CD4-positive, alpha-beta memory T cell (primary cell): Measurements from ENCODE around the gene ATP4B. TPM values are rescaled to one million over a fixed set of nuclear protein-coding genes. Genes with fewer than 3 reads are reported as not detected.

Experiments
- CTCF ChIA-PET: fragments of 350-600 bp; sonication (Branson Sonifier 250); formaldehyde crosslinking; loops from one replicate; lab custom pipeline; 2021; ENCODE audit warnings: inconsistent platforms; ENCODE audit not compliant: partially characterized antibody; lab: Charles Lee
- POLR2A ChIA-PET: fragments of 350-600 bp; sonication (Branson Sonifier 250); formaldehyde crosslinking; loops from one replicate; lab custom pipeline; 2021; ENCODE audit not compliant: partially characterized antibody; lab: Charles Lee
- DNase-seq, 5 donors: peaks; one replicate each; pipeline versions ENCODE4 v3.0.0 to v3.0.0-alpha.2; 2020 to 2022; ENCODE audit warnings: mixed read lengths in 1 of 5
- H3K27ac ChIP-seq: one replicate; pipeline ENCODE4 v1.7.0; 2013; ENCODE audit warnings: low read depth, low read length
- H3K27me3 ChIP-seq: 2 replicates; pipeline ENCODE4 v1.7.0; 2013; ENCODE audit warnings: mild to moderate bottlenecking, low read length, moderate library complexity; ENCODE audit not compliant: insufficient read depth
- H3K36me3 ChIP-seq: 2 replicates; pipeline ENCODE4 v1.7.0; 2013; ENCODE audit warnings: mild to moderate bottlenecking, low read length, moderate library complexity; ENCODE audit not compliant: insufficient read depth
- H3K4me1 ChIP-seq: 2 replicates; pipeline ENCODE4 v1.7.0; 2013; ENCODE audit warnings: mild to moderate bottlenecking, low read length, moderate library complexity; ENCODE audit not compliant: insufficient read depth
- H3K4me3 ChIP-seq, 2 donors: one replicate each; pipeline ENCODE4 v1.7.0; 2013; ENCODE audit warnings: low read length in 2 of 2, mild to moderate bottlenecking in 1 of 2
- H3K9me3 ChIP-seq, 2 donors: one replicate each; pipeline ENCODE4 v1.7.0; 2013; ENCODE audit warnings: low read length in 2 of 2, control low read depth in 1 of 2; ENCODE audit not compliant: control insufficient read depth in 1 of 2
- H3K27ac Mint-ChIP-seq, 7 donors: one replicate each; pipeline ENCODE4 v1.8.0; 2020 to 2021; ENCODE audit warnings: mixed read lengths in 7 of 7, mild to moderate bottlenecking in 6 of 7, inconsistent platforms in 3 of 7, moderate library complexity in 3 of 7
- H3K27me3 Mint-ChIP-seq, 2 donors: one replicate each; pipeline ENCODE4 v1.8.0; 2020 to 2021; ENCODE audit warnings: mixed read lengths in 2 of 2
- H3K36me3 Mint-ChIP-seq, 2 donors: one replicate each; pipeline ENCODE4 v1.8.0; 2020 to 2021; ENCODE audit warnings: mixed read lengths in 2 of 2, inconsistent platforms in 1 of 2, mild to moderate bottlenecking in 1 of 2
- H3K4me1 Mint-ChIP-seq, 4 donors: one replicate each; pipeline ENCODE4 v1.8.0; 2020 to 2021; ENCODE audit warnings: mixed read lengths in 4 of 4, mild to moderate bottlenecking in 1 of 4
- H3K4me3 Mint-ChIP-seq, 8 donors: one replicate each; pipeline ENCODE4 v1.8.0; 2020 to 2021; ENCODE audit warnings: mixed read lengths in 8 of 8, mild to moderate bottlenecking in 7 of 8, moderate library complexity in 6 of 8, inconsistent platforms in 3 of 8
- H3K9me3 Mint-ChIP-seq, 8 donors: one replicate each; pipeline ENCODE4 v1.8.0; 2020 to 2021; ENCODE audit warnings: mixed read lengths in 8 of 8, mild to moderate bottlenecking in 5 of 8, inconsistent platforms in 3 of 8, moderate library complexity in 1 of 8
- intact Hi-C: fragments of 100-400 bp; cut with micrococcal nuclease; formaldehyde crosslinking; loops from one replicate; pipeline ENCODE4 v1.15.1; 2023
- polyA plus RNA-seq, 2 donors: library from polyadenylated mRNA; unstranded; fragments of 300-500 nt; fragmentation: Illumina TruSeq; gene quantifications; one replicate each; pipeline ENCODE4 v1.2.3, GENCODE V29; 2021
- total RNA-seq, 2 experiments: library from RNA; stranded (reverse); gene quantifications; one replicate each; pipeline ENCODE4 v1.2.3, GENCODE V29; 2021

The ATP4B gene
- total RNA-seq (not detected), polyA plus RNA-seq (under 1 TPM in 1 of 2 donors, not detected in 1; 0.21 TPM)

- Mint-ChIP-seq H3K27ac (no peak within 1 kb of the TSS), H3K9me3 (peaks cover 0 to 23% (median 17%) of the 10 kb centered on the region in 8 donors), H3K4me3 (no peak within 1 kb of the TSS), H3K4me1 (peaks cover 0 to 7% (median 3%) of the 10 kb centered on the region in 4 donors), H3K27me3 (no peaks in the 10 kb centered on the region), H3K36me3 (peaks cover 1 to 14% of the 10 kb centered on the region in 2 donors)
- ChIA-PET CTCF (no interaction called here), POLR2A (no interaction called here)
- Histone ChIP-seq H3K4me3 (no peak within 1 kb of the TSS), H3K4me1 (no peaks in the 10 kb centered on the region), H3K27me3 (no peaks in the 10 kb centered on the region), H3K27ac (no peak within 1 kb of the TSS), H3K9me3 (no peaks in the 10 kb centered on the region), H3K36me3 (no peaks in the 10 kb centered on the region)
- DNase-seq, result no peak
- intact Hi-C loops, result no loop called here
Observed at GRCh38 chr13:113657851-113658741, at the start of gene ATP4B. TSS of gene ATP4B (minus strand) at chr13:113658198. CDS start at chr13:113658144, 54 bp downstream.

GRCh38 chr13:113672002-113672651 lies 14.1 kb upstream of the ATP4B start:
- Histone ChIP-seq H3K27ac (no peak overlapping the region), H3K9me3 (no peaks in the 10 kb centered on the region), H3K4me3 (no peak overlapping the region), H3K4me1 (no peaks in the 10 kb centered on the region), H3K27me3 (no peaks in the 10 kb centered on the region), H3K36me3 (no peaks in the 10 kb centered on the region)
- POLR2A ChIA-PET, result no interaction called here
- H3K27me3 Mint-ChIP-seq, result peaks cover 0 to 2% of the 10 kb centered on the region in 2 donors
- H3K4me1 Mint-ChIP-seq, result peaks cover 0 to 2% (median under 1%) of the 10 kb centered on the region in 4 donors
- CTCF ChIA-PET, result no interaction called here
- intact Hi-C loops, result no loop called here
- H3K36me3 Mint-ChIP-seq, result no peaks in the 10 kb centered on the region
- DNase-seq, result no peak
- peak overlapping the region in 3 of 8 donors; percentile 2 to 10 (median 3) for H3K4me3 Mint-ChIP-seq
- peak overlapping the region in 3 of 7 donors; percentile 1 to 20 (median 1) for H3K27ac Mint-ChIP-seq
- H3K9me3 Mint-ChIP-seq, result no peaks in the 10 kb centered on the region

GRCh38 chr13:113671066-113672001 lies 13.3 kb upstream of the ATP4B start:
- Histone ChIP-seq H3K4me3 (no peak overlapping the region), H3K27ac (no peak overlapping the region), H3K4me1 (no peaks in the 10 kb centered on the region), H3K36me3 (no peaks in the 10 kb centered on the region), H3K9me3 (no peaks in the 10 kb centered on the region), H3K27me3 (no peaks in the 10 kb centered on the region)
- no peak overlapping the region for H3K4me3 Mint-ChIP-seq
- DNase-seq, result no peak
- H3K27me3 Mint-ChIP-seq, result peaks cover 0 to 2% of the 10 kb centered on the region in 2 donors
- H3K4me1 Mint-ChIP-seq, result peaks cover 0 to 2% (median under 1%) of the 10 kb centered on the region in 4 donors
- POLR2A ChIA-PET, result no interaction called here
- intact Hi-C loops, result no loop called here
- H3K36me3 Mint-ChIP-seq, result no peaks in the 10 kb centered on the region
- CTCF ChIA-PET, result no interaction called here
- H3K9me3 Mint-ChIP-seq, result no peaks in the 10 kb centered on the region
- H3K27ac Mint-ChIP-seq, result peak overlapping the region in 1 of 7 donors; percentile 59

GRCh38 chr13:113670541-113670940 lies 12.5 kb upstream of the ATP4B start:
- intact Hi-C loops, result no loop called here
- no peak overlapping the region for H3K4me3 ChIP-seq
- ChIA-PET POLR2A (no interaction called here), CTCF (no interaction called here)
- Mint-ChIP-seq H3K9me3 (no peaks in the 10 kb centered on the region), H3K27ac (peak overlapping the region in 1 of 7 donors; percentile 54), H3K36me3 (no peaks in the 10 kb centered on the region), H3K4me3 (no peak overlapping the region), H3K4me1 (peaks cover 0 to 2% (median under 1%) of the 10 kb centered on the region in 4 donors), H3K27me3 (peaks cover 0 to 2% of the 10 kb centered on the region in 2 donors)
- H3K36me3 ChIP-seq, result no peaks in the 10 kb centered on the region
- H3K27me3 ChIP-seq, result no peaks in the 10 kb centered on the region
- no peak overlapping the region for H3K27ac ChIP-seq
- DNase-seq, result no peak
- no peaks in the 10 kb centered on the region for H3K4me1 ChIP-seq
- no peaks in the 10 kb centered on the region for H3K9me3 ChIP-seq

GRCh38 chr13:113669755-113670341 lies 11.8 kb upstream of the ATP4B start:
- intact Hi-C loops, result no loop called here
- no peak overlapping the region for H3K4me3 Mint-ChIP-seq

GRCh38 chr13:113669231-113669754 lies 11.3 kb upstream of the ATP4B start:
- H3K9me3 Mint-ChIP-seq, result no peaks in the 10 kb centered on the region
- POLR2A ChIA-PET, result no interaction called here
- peaks cover 2% of the 10 kb centered on the region in 2 donors for H3K27me3 Mint-ChIP-seq
- intact Hi-C loops, result no loop called here
- Histone ChIP-seq H3K27ac (no peak overlapping the region), H3K36me3 (no peaks in the 10 kb centered on the region), H3K4me1 (no peaks in the 10 kb centered on the region), H3K4me3 (no peak overlapping the region), H3K27me3 (no peaks in the 10 kb centered on the region), H3K9me3 (no peaks in the 10 kb centered on the region)
- H3K4me3 Mint-ChIP-seq, result no peak overlapping the region
- no peak for DNase-seq
- no peak overlapping the region for H3K27ac Mint-ChIP-seq
- peaks cover 0 to 2% (median under 1%) of the 10 kb centered on the region in 4 donors for H3K4me1 Mint-ChIP-seq
- CTCF ChIA-PET, result no interaction called here
- H3K36me3 Mint-ChIP-seq, result no peaks in the 10 kb centered on the region

More at GRCh38 chr13:113669755-113670341, 11.8 kb upstream of the ATP4B start:
- Histone ChIP-seq H3K4me3 (no peak overlapping the region), H3K4me1 (no peaks in the 10 kb centered on the region), H3K36me3 (no peaks in the 10 kb centered on the region), H3K27ac (no peak overlapping the region), H3K27me3 (no peaks in the 10 kb centered on the region), H3K9me3 (no peaks in the 10 kb centered on the region)
- peaks cover 0 to 2% (median under 1%) of the 10 kb centered on the region in 4 donors for H3K4me1 Mint-ChIP-seq
- ChIA-PET POLR2A (no interaction called here), CTCF (no interaction called here)
- peak overlapping the region in 1 of 7 donors; percentile 54 for H3K27ac Mint-ChIP-seq
- no peaks in the 10 kb centered on the region for H3K36me3 Mint-ChIP-seq
- no peaks in the 10 kb centered on the region for H3K9me3 Mint-ChIP-seq
- H3K27me3 Mint-ChIP-seq, result peaks cover 2% of the 10 kb centered on the region in 2 donors
- DNase-seq, result no peak
